NCI-H2107 treated with DMSO at 0.1 percent for 48 hours (cell line): ENCODE measurements around the gene MRFAP1.

Experiments used
- DNase-seq: peaks from one replicate; lab custom pipeline; 2025; ENCODE audit not compliant: unreplicated experiment; lab: John Stamatoyannopoulos, UW

MRFAP1 gene

DNA sequence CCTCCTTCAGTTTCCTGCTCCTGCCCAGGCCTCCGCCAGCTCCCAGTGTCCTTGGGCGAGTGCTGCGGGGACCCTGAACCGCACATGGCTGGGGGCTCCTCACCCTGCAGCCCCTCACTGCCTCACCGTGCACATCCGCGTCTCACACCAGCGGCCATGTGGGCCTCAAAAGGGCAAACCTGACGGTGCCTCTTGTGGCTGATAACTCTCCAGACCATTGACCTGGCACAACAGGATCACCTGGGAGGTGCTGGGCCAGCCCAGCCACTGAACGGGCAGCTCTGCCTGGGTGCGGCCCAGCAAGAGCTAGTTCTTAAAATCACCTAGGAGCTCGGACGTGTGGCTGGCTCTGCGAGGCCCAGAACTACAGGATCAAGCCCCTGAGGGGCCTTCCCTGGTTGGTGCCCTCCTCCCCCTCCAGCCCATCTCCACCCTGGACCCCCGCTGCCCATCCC is 49.0 kb downstream of the MRFAP1 start:
- no peak for DNase-seq
